GF-D8 (cell line): Measurements from ENCODE around the gene TTC28.

Experiments used
- DNase-seq: peaks from one replicate; lab custom pipeline; 2025; lab: John Stamatoyannopoulos, UW

Gene TTC28

GRCh38 chr22:28141614-28142013, 538.0 kb downstream of the TTC28 start:
- no peak for DNase-seq

- DNase-seq: no peak
Measured at GRCh38 chr22:28139961-28140360, 539.7 kb downstream of the TTC28 start.

GRCh38 chr22:28139516-28139915, 540.1 kb downstream of the TTC28 start:
- DNase-seq: no peak

GRCh38 chr22:28137036-28137435, 542.6 kb downstream of the TTC28 start:
- DNase-seq: no peak

- no peak for DNase-seq
Measured at GRCh38 chr22:28132466-28132865, 547.2 kb downstream of the TTC28 start.

- DNase-seq: no peak
Measured at GRCh38 chr22:28129319-28129962, 550.2 kb downstream of the TTC28 start.

GRCh38 chr22:28128827-28129226, 550.8 kb downstream of the TTC28 start:
- DNase-seq: no peak

- DNase-seq: no peak
Measured at GRCh38 chr22:28125799-28126198, 553.8 kb downstream of the TTC28 start.

- DNase-seq: no peak
Measured at GRCh38 chr22:28123989-28124766, 555.5 kb downstream of the TTC28 start.

GRCh38 chr22:28120691-28121592, 558.7 kb downstream of the TTC28 start:
- DNase-seq: no peak

GRCh38 chr22:28118957-28119631, 560.5 kb downstream of the TTC28 start:
- no peak for DNase-seq

GRCh38 chr22:28116219-28116673, 563.4 kb downstream of the TTC28 start:
- no peak for DNase-seq

GRCh38 chr22:28115426-28115825, 564.2 kb downstream of the TTC28 start:
- no peak for DNase-seq

GRCh38 chr22:28112548-28113043, 567.0 kb downstream of the TTC28 start:
- DNase-seq: no peak

GRCh38 chr22:28112190-28112544, 567.5 kb downstream of the TTC28 start:
- no peak for DNase-seq

GRCh38 chr22:28111501-28112189, 568.0 kb downstream of the TTC28 start:
- no peak for DNase-seq

GRCh38 chr22:28108851-28109250, 570.8 kb downstream of the TTC28 start:
- no peak for DNase-seq

GRCh38 chr22:28106617-28107016, 573.0 kb downstream of the TTC28 start:
- DNase-seq: no peak

GRCh38 chr22:28105988-28106387, 573.7 kb downstream of the TTC28 start:
- no peak for DNase-seq

- DNase-seq: no peak
Measured at GRCh38 chr22:28105413-28105812, 574.2 kb downstream of the TTC28 start.

- no peak for DNase-seq
Measured at GRCh38 chr22:28103596-28103995, 576.0 kb downstream of the TTC28 start.
